Endothelial cell of umbilical vein (primary cell): Measurements from ENCODE around the gene TRPM7. TPM values are rescaled to one million over a fixed set of nuclear protein-coding genes. Genes with fewer than 3 reads are reported as not detected.

Source experiments
- BruUV-seq: library from RNA; stranded (reverse); fragments of 400-500 nt; replicated peaks from 2 replicates; lab custom pipeline; 2021; lab: Mats Ljungman, UMichigan
- CTCF ChIA-PET: fragments of 300-600, 350-600 bp; sonication (Branson Sonifier 250); formaldehyde crosslinking; loops from one replicate; lab custom pipeline; 2021; ENCODE audit warnings: antibody characterized with exemption, inconsistent platforms; lab: Charles Lee
- POLR2A ChIA-PET: fragments of 300-600, 350-600 bp; sonication (Branson Sonifier 250); formaldehyde crosslinking; loops from one replicate; lab custom pipeline; 2021; ENCODE audit warnings: antibody characterized with exemption, inconsistent platforms; lab: Charles Lee
- DNase-seq: peaks from one replicate; pipeline ENCODE4 v3.0.0-alpha.2; 2011; ENCODE audit warnings: low read depth, low spot score
- FAIRE-seq: peaks from 2 replicates; lab custom pipeline; 2011; peaks lifted over from hg19 to GRCh38; lab: Jason Lieb, UNC
- H2AFZ ChIP-seq: 2 replicates; pipeline ENCODE4 v1.6.0; 2012; ENCODE audit warnings: low read depth, low read length, control low read depth, inconsistent platforms
- H3K27ac ChIP-seq: 2 replicates; pipeline ENCODE4 v1.5.1; 2011; ENCODE audit warnings: low read depth, mild to moderate bottlenecking, control low read depth, low read length, moderate library complexity; ENCODE audit not compliant: insufficient read depth
- H3K27me3 ChIP-seq, 2 experiments: 2 replicates each; pipeline versions ENCODE4 v1.6.0 to v1.6.1; 2011; ENCODE audit warnings: low read length in 2 of 2, mixed read lengths in 1 of 2; ENCODE audit not compliant: control insufficient read depth in 2 of 2, insufficient read depth in 2 of 2
- H3K36me3 ChIP-seq, 2 experiments: 2 replicates in 1 of 2; 3 replicates in 1 of 2; pipeline ENCODE4 v1.5.1; 2011; ENCODE audit warnings: low read length in 2 of 2, mild to moderate bottlenecking in 1 of 2, moderate library complexity in 1 of 2; ENCODE audit not compliant: control insufficient read depth in 2 of 2, insufficient read depth in 2 of 2; ENCODE audit errors: extremely low read depth in 1 of 2
- H3K4me1 ChIP-seq: 3 replicates; pipeline ENCODE4 v1.5.1; 2011; ENCODE audit warnings: mild to moderate bottlenecking, low read length; ENCODE audit not compliant: control insufficient read depth, insufficient read depth; ENCODE audit errors: extremely low read depth
- H3K4me2 ChIP-seq: 2 replicates; pipeline ENCODE4 v1.6.1; 2011; ENCODE audit warnings: low read length, control low read depth, mixed read lengths; ENCODE audit not compliant: insufficient read depth
- H3K4me3 ChIP-seq, 3 experiments: fragments of 200-600 bp in 1 of 3; sonication (generic), shearing (Covaris generic) in 1 of 3; replicated peaks in 1 of 3; 2 replicates each; pipeline ENCODE4 v1.5.1; 2011 to 2016; ENCODE audit warnings: control low read depth in 3 of 3, low read length in 3 of 3, mild to moderate bottlenecking in 2 of 3, inconsistent platforms in 1 of 3, low read depth in 1 of 3, moderate library complexity in 1 of 3; ENCODE audit not compliant: insufficient read depth in 1 of 3
- H3K79me2 ChIP-seq: 2 replicates; pipeline ENCODE4 v1.6.0; 2012; ENCODE audit warnings: low read length, inconsistent platforms; ENCODE audit not compliant: control insufficient read depth, insufficient read depth
- H3K9ac ChIP-seq: replicated peaks from 2 replicates; pipeline ENCODE3; 2011; ENCODE audit warnings: low read length, control low read depth; ENCODE audit not compliant: insufficient read depth; ENCODE audit errors: extremely low read depth
- H3K9me1 ChIP-seq: replicated peaks from 3 replicates; pipeline ENCODE4 v1.6.0; 2011; ENCODE audit warnings: mild to moderate bottlenecking, low read length; ENCODE audit not compliant: control insufficient read depth, insufficient read depth; ENCODE audit errors: extremely low read depth
- H3K9me3 ChIP-seq: replicated peaks from 2 replicates; pipeline ENCODE4 v1.5.1; 2012; ENCODE audit warnings: low read length, inconsistent platforms; ENCODE audit not compliant: control insufficient read depth, insufficient read depth
- H4K20me1 ChIP-seq: replicated peaks from 2 replicates; pipeline ENCODE3; 2011; ENCODE audit warnings: mild to moderate bottlenecking, low read length; ENCODE audit not compliant: control insufficient read depth, insufficient read depth; ENCODE audit errors: extremely low read depth
- CTCF ChIP-seq, 2 donors: IDR thresholded peaks; 1 replicate in 1 of 2; 2 replicates in 1 of 2; pipeline ENCODE4 v1.5.1; 2011; ENCODE audit warnings: low read length in 2 of 2, mild to moderate bottlenecking in 2 of 2, moderate library complexity in 2 of 2, control low read depth in 1 of 2, inconsistent platforms in 1 of 2, low read depth in 1 of 2; ENCODE audit not compliant: insufficient read depth in 1 of 2; ENCODE audit errors: extremely low read depth in 1 of 2
- EZH2 ChIP-seq: IDR thresholded peaks from 2 replicates; pipeline ENCODE4 v1.6.1; 2012; ENCODE audit warnings: borderline replicate concordance, low read depth, mild to moderate bottlenecking, moderate library complexity, low read length, inconsistent platforms; ENCODE audit not compliant: severe bottlenecking
- FOS ChIP-seq: IDR thresholded peaks from 2 replicates; pipeline ENCODE4 v1.6.1; 2011; ENCODE audit warnings: mild to moderate bottlenecking, low read length, moderate library complexity, borderline replicate concordance; ENCODE audit not compliant: insufficient read depth
- GATA2 ChIP-seq: IDR thresholded peaks from 2 replicates; pipeline ENCODE4 v1.7.0; 2011; ENCODE audit warnings: low read depth, mild to moderate bottlenecking, moderate library complexity, mixed read lengths, low read length; ENCODE audit not compliant: insufficient read length, insufficient read depth
- JUN ChIP-seq: IDR thresholded peaks from 2 replicates; pipeline ENCODE4 v1.6.1; 2011; ENCODE audit warnings: borderline replicate concordance, low read depth; ENCODE audit not compliant: insufficient read length, insufficient read depth
- MAX ChIP-seq: IDR thresholded peaks from 2 replicates; pipeline ENCODE4 v1.6.1; 2011; ENCODE audit not compliant: insufficient read depth, insufficient read length
- MYC ChIP-seq: IDR thresholded peaks from one replicate; pipeline ENCODE4 v1.6.1; 2011; ENCODE audit warnings: mild to moderate bottlenecking, low read depth, low read length
- POLR2AphosphoS5 ChIP-seq: IDR thresholded peaks from 2 replicates; pipeline ENCODE4 v1.6.1; 2012; ENCODE audit warnings: low read depth, mild to moderate bottlenecking, control low read depth, low read length, moderate library complexity; ENCODE audit not compliant: insufficient read depth
- dilution Hi-C: fragments of 300-500 bp; cut with MboI; formaldehyde crosslinking; loops from one replicate; pipeline ENCODE4 v1.15.0; 2019; ENCODE audit warnings: low sequenced_read_pairs; ENCODE audit not compliant: extremely low pct_ligation_motif_present
- intact Hi-C: fragments of 100-400 bp; cut with micrococcal nuclease; formaldehyde crosslinking; loops from one replicate; pipeline ENCODE4 v1.10.0; 2022
- polyA plus RNA-seq, 4 experiments: library from polyadenylated mRNA; depleted of rRNA in 3 of 4; stranded (reverse) in 3 of 4; unstranded in 1 of 4; fragments of >200 nt; gene quantifications; 2 replicates each; pipeline versions ENCODE4 v1.2.1 to v1.2.3, GENCODE V29; 2011 to 2012; ENCODE audit warnings: missing spikeins in 1 of 4
- total RNA-seq: library from RNA; stranded (reverse); gene quantifications from 2 replicates; pipeline ENCODE4 v1.2.3, GENCODE V29; 2021

TRPM7 gene
- total and polyA plus RNA-seq, 2 donors (not counting 3 experiments of a cell fraction or from before 2014, with no cell fraction given) = 6.4 to 34.8 TPM

- H2AFZ ChIP-seq = no peak overlapping the region
- no peaks in the 10 kb centered on the region for H3K27me3 ChIP-seq
- no peaks in the 10 kb centered on the region for H3K9me1 ChIP-seq
- ChIA-PET CTCF (no interaction called here), POLR2A (no interaction called here)
- TF ChIP-seq FOS (no peak), POLR2AphosphoS5 (no peak), GATA2 (no peak), EZH2 (no peak), JUN (no peak), MAX (no peak), MYC (no peak), CTCF (IDR thresholded peaks at IDR 0.05; ENCODE audit: extremely low read depth in 1 of 2, insufficient read depth in 1 of 2, low read depth in 1 of 2, low read length in 2 of 2) (no peak)
- DNase-seq (no peak), FAIRE-seq (no peak)
- peaks cover 10% of the 10 kb centered on the region for H3K79me2 ChIP-seq
- H3K9ac ChIP-seq = no peak overlapping the region
- intact Hi-C loops = no loop called here
- no TSS peak for BruUV-seq
- H3K36me3 ChIP-seq = peaks cover 8 to 10% of the 10 kb centered on the region in 2 experiments
- no peaks in the 10 kb centered on the region for H3K4me1 ChIP-seq
- H3K4me2 ChIP-seq = no peak overlapping the region
- H4K20me1 ChIP-seq = no peaks in the 10 kb centered on the region
- no peak overlapping the region for H3K4me3 ChIP-seq
- dilution Hi-C loops = no loop called here
- no peaks in the 10 kb centered on the region for H3K9me3 ChIP-seq
- no peak overlapping the region for H3K27ac ChIP-seq
Measured at GRCh38 chr15:50641318-50641717, 45.3 kb downstream of the TRPM7 start.
